ENCODE data around the gene LAMA4. TPM values are rescaled to one million over a fixed set of nuclear protein-coding genes. Genes with fewer than 3 reads are reported as not detected.

LAMA4 gene
- total RNA-seq, 1 donor from 2014 or later: 102 TPM

GRCh38 chr6:112100561-112100960, 153.8 kb downstream of the LAMA4 start:
- H3K4me3 Mint-ChIP-seq (ENCODE audit: unreplicated experiment): no peak overlapping the region
- no peak for TF ChIP-seq CTCF (IDR thresholded peaks at IDR 0.05)
- H3K27me3 Mint-ChIP-seq (ENCODE audit: low read depth): no peaks in the 10 kb centered on the region
- peaks cover 3% of the 10 kb centered on the region for H3K4me1 Mint-ChIP-seq (ENCODE audit: low read depth)
- peaks cover 30% of the 10 kb centered on the region for H3K36me3 Mint-ChIP-seq (ENCODE audit: low read depth)
- peaks cover 4% of the 10 kb centered on the region for H3K9me3 Mint-ChIP-seq (ENCODE audit: low read depth)
- H3K27ac Mint-ChIP-seq (ENCODE audit: unreplicated experiment): no peak overlapping the region
- no peak for DNase-seq (ENCODE audit: low spot score)

DNA sequence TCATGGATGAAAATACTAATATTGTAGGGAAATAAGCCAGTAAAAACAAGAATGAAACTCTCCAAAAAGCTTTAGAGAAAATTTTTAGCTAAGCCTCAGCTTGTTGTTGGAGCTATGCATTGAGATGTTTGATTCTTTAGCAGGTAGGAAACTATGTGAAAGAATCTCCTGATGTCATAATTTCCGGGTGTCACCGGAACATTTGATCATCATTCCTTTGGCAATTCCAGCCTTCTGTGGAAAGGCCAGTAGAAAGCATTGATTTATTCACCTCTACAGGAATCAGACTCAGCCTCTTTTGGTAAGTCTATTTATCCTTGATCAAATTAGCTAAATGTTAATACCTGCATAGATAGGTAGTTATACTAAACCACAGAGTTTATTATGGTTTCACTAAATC, 157.5 kb downstream of the LAMA4 start:
- Mint-ChIP-seq H3K27me3 (ENCODE audit: low read depth) (no peaks in the 10 kb centered on the region), H3K27ac (ENCODE audit: unreplicated experiment) (no peak overlapping the region), H3K4me1 (ENCODE audit: low read depth) (peaks cover 2% of the 10 kb centered on the region), H3K9me3 (ENCODE audit: low read depth) (no peaks in the 10 kb centered on the region), H3K4me3 (ENCODE audit: unreplicated experiment) (no peak overlapping the region), H3K36me3 (ENCODE audit: low read depth) (peaks cover 17% of the 10 kb centered on the region)
- TF ChIP-seq CTCF (IDR thresholded peaks at IDR 0.05): no peak
- DNase-seq (ENCODE audit: low spot score): no peak

DNA sequence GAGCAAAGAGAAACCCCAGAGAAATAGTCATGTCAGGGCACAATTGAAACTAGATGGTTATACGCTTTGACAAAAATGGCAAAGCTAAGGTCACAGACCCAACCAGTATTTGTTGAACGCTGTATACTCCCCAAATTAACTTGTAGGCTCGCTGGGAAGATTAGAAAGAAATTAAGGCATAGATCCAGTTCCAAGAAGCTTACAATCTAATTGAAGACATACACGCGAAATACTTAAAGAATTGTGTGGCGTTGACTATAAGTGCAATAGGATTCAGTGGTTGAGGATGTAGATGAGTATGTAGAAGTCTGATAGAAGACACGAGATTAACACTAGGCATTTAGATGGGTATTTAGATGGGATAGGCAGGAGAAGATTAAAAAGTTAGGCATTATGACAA, 166.5 kb downstream of the LAMA4 start:
- TF ChIP-seq CTCF (IDR thresholded peaks at IDR 0.05): no peak

GRCh38 chr6:112087136-112087911, 167.0 kb downstream of the LAMA4 start, which contains the start of the genes FAM229B and TUBE1:
Gene FAM229B, plus strand, starts transcription at chr6:112087591. Its CDS starts 11,693 bp downstream, at chr6:112099284.
Gene TUBE1, minus strand, starts transcription at chr6:112087482. Its CDS starts 48 bp downstream, at chr6:112087434.
- no peaks in the 10 kb centered on the region for H3K27me3 Mint-ChIP-seq (ENCODE audit: low read depth)
- no peak within 1 kb of the TSS for H3K4me3 Mint-ChIP-seq (ENCODE audit: unreplicated experiment)
- H3K9me3 Mint-ChIP-seq (ENCODE audit: low read depth): no peaks in the 10 kb centered on the region
- H3K27ac Mint-ChIP-seq (ENCODE audit: unreplicated experiment): no peak within 1 kb of the TSS
- peaks cover 9% of the 10 kb centered on the region for H3K4me1 Mint-ChIP-seq (ENCODE audit: low read depth)
- TF ChIP-seq CTCF (IDR thresholded peaks at IDR 0.05): no peak
- peak; percentile 97 for DNase-seq (ENCODE audit: low spot score)
- H3K36me3 Mint-ChIP-seq (ENCODE audit: low read depth): peaks cover 9% of the 10 kb centered on the region

More for the DNA sequence above, 166.5 kb downstream of the LAMA4 start:
- Mint-ChIP-seq H3K4me3 (ENCODE audit: unreplicated experiment) (no peak overlapping the region), H3K27me3 (ENCODE audit: low read depth) (no peaks in the 10 kb centered on the region), H3K36me3 (ENCODE audit: low read depth) (peaks cover 6% of the 10 kb centered on the region), H3K4me1 (ENCODE audit: low read depth) (peaks cover 9% of the 10 kb centered on the region), H3K9me3 (ENCODE audit: low read depth) (no peaks in the 10 kb centered on the region), H3K27ac (ENCODE audit: unreplicated experiment) (no peak overlapping the region)
- DNase-seq (ENCODE audit: low spot score): no peak

- TF ChIP-seq CTCF (IDR thresholded peaks at IDR 0.05): peak; percentile 78
- Mint-ChIP-seq H3K27ac (ENCODE audit: unreplicated experiment) (no peak overlapping the region), H3K36me3 (ENCODE audit: low read depth) (peaks cover 9% of the 10 kb centered on the region), H3K9me3 (ENCODE audit: low read depth) (no peaks in the 10 kb centered on the region), H3K4me3 (ENCODE audit: unreplicated experiment) (no peak overlapping the region), H3K4me1 (ENCODE audit: low read depth) (peaks cover 9% of the 10 kb centered on the region), H3K27me3 (ENCODE audit: low read depth) (no peaks in the 10 kb centered on the region)
- no peak for DNase-seq (ENCODE audit: low spot score)
Measured at GRCh38 chr6:112086744-112087135, 167.6 kb downstream of the LAMA4 start.
